ENCODE results near the gene CEP164. TPM values are rescaled to one million over a fixed set of nuclear protein-coding genes. Genes with fewer than 3 reads are reported as not detected.

CEP164 gene
- total and polyA plus RNA-seq, 9 of the 15 experiments (the other 6 are each of a cell fraction or from before 2014, with no cell fraction given) = 2.1 to 16.5 (median 10.4) TPM

GRCh38 chr11:117299351-117300282 lies 28.0 kb upstream of the CEP164 start:
- ChIA-PET CTCF (ENCODE audit: low intra/inter-chr PET ratio) (no interaction called here), POLR2A (no interaction called here)
- Histone ChIP-seq H3K27me3 (ENCODE audit: control insufficient read depth in 2 of 2, insufficient read depth in 2 of 2, low read length in 2 of 2) (peaks cover 16 to 46% of the 10 kb centered on the region in 2 experiments; a peak in 3 of 5 replicates), H3K9me3 (replicated peaks; ENCODE audit: control insufficient read depth, insufficient read depth, low read depth, low read length) (no peaks in the 10 kb centered on the region), H3K9me1 (ENCODE audit: control insufficient read depth, insufficient read depth, low read length) (no peaks in the 10 kb centered on the region), H3K4me3 (no peak overlapping the region), H3K4me1 (replicated peaks in 1 of 2; ENCODE audit: control insufficient read depth in 2 of 2, insufficient read depth in 2 of 2, low read length in 2 of 2) (peaks cover 0 to 10% of the 10 kb centered on the region in 2 experiments; a peak in 1 of 5 replicates), H3K36me3 (ENCODE audit: control insufficient read depth, insufficient read depth, low read length) (no peaks in the 10 kb centered on the region), H2AFZ (ENCODE audit: low read depth, low read length) (no peak overlapping the region), H4K20me1 (replicated peaks; ENCODE audit: control insufficient read depth, insufficient read depth, low read length) (no peaks in the 10 kb centered on the region; the same call in 1 of the 2 replicates), H3K79me2 (ENCODE audit: control insufficient read depth, insufficient read depth, low read length) (no peaks in the 10 kb centered on the region), H3K4me2 (ENCODE audit: insufficient read depth, low read length) (no peak overlapping the region), H3K27ac (ENCODE audit: extremely low read depth, low read depth, low read length) (no peak overlapping the region), H3K9ac (ENCODE audit: insufficient read depth in 1 of 2, low read depth in 2 of 2, low read length in 2 of 2) (peak overlapping the region in 1 of 2 experiments; percentile 24; a peak in 1 of 4 replicates)
- DNase-seq (ENCODE audit: extremely low read depth in 1 of 4, low spot score in 3 of 4) (no peak), ATAC-seq (no peak), FAIRE-seq (no peak)
- intact Hi-C loops (cut with micrococcal nuclease) = no loop called here
- WGBS (ENCODE audit: insufficient coverage, low coverage, missing lambda C conversion rate) = 14% methylated on average over 5 of the region's 12 CpGs
- no TSS peak for BruUV-seq (replicated peaks)
- in situ Hi-C loops (cut with MboI) = no loop called here
- no peak for TF ChIP-seq TOE1 (IDR thresholded peaks at IDR 0.05; ENCODE audit: borderline replicate concordance)
- no peak for TF ChIP-seq TOE1 (CRISPR knock-in tag; IDR thresholded peaks at IDR 0.05; ENCODE audit: borderline replicate concordance, low read depth)
- TF ChIP-seq ZNF444 (CRISPR knock-in tag; IDR thresholded peaks at IDR 0.05) = no peak
- TF ChIP-seq POLR3G (IDR thresholded peaks at IDR 0.05; ENCODE audit: extremely low read depth, insufficient read length, insufficient replicate concordance) = no peak
- TF ChIP-seq NR0B1 (IDR thresholded peaks at IDR 0.05; ENCODE audit: partially characterized antibody) = no peak
- TF ChIP-seq PHF8 (IDR thresholded peaks at IDR 0.05; ENCODE audit: borderline replicate concordance, low read length) = no peak
- no peak for TF ChIP-seq NCOA6 (IDR thresholded peaks at IDR 0.05)
- no peak for TF ChIP-seq RHOXF2B (CRISPR knock-in tag; conservative IDR thresholded peaks at IDR 0.05)
- TF ChIP-seq ZNF12 (CRISPR knock-in tag; IDR thresholded peaks at IDR 0.05) = no peak
- TF ChIP-seq, protein P1, sequence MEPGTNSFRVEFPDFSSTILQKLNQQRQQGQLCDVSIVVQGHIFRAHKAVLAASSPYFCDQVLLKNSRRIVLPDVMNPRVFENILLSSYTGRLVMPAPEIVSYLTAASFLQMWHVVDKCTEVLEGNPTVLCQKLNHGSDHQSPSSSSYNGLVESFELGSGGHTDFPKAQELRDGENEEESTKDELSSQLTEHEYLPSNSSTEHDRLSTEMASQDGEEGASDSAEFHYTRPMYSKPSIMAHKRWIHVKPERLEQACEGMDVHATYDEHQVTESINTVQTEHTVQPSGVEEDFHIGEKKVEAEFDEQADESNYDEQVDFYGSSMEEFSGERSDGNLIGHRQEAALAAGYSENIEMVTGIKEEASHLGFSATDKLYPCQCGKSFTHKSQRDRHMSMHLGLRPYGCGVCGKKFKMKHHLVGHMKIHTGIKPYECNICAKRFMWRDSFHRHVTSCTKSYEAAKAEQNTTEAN (CRISPR knock-in tag; IDR thresholded peaks at IDR 0.05) = no peak
- TF ChIP-seq CBX3 (IDR thresholded peaks at IDR 0.05; ENCODE audit: borderline replicate concordance in 1 of 2, low read length in 2 of 2) = no peak
- no peak for TF ChIP-seq ZNF253 (CRISPR knock-in tag; conservative IDR thresholded peaks at IDR 0.05)
- TF ChIP-seq SAFB (IDR thresholded peaks at IDR 0.05; ENCODE audit: borderline replicate concordance, low read depth, low read length) = no peak
- TF ChIP-seq MLLT1 (IDR thresholded peaks at IDR 0.05) = no peak
- TF ChIP-seq PHF20 (IDR thresholded peaks at IDR 0.05; ENCODE audit: partially characterized antibody) = no peak
- TF ChIP-seq EZH2 (IDR thresholded peaks at IDR 0.05; ENCODE audit: borderline replicate concordance, low read depth, low read length) = no peak
- TF ChIP-seq SRSF9 (IDR thresholded peaks at IDR 0.05; ENCODE audit: borderline replicate concordance, low read depth, low read length) = no peak
- no peak for TF ChIP-seq HDAC6 (IDR thresholded peaks at IDR 0.05; ENCODE audit: low read depth, low read length)
